SK-N-MC (cell line): ENCODE measurements around the gene NEDD4L.

Experiments used
- EZH2 ChIP-seq: fragments of 200-600 bp; sonication (generic); IDR thresholded peaks from one replicate; pipeline ENCODE4 v1.6.1; 2017; ENCODE audit warnings: antibody characterized with exemption
- FOXP2 ChIP-seq: optimal IDR thresholded peaks from 2 replicates; pipeline ENCODE3; 2011; ENCODE audit warnings: mild to moderate bottlenecking, moderate library complexity; ENCODE audit not compliant: insufficient read depth; ENCODE audit errors: extremely low read length, control extremely low read depth
- POLR2AphosphoS5 ChIP-seq: IDR thresholded peaks from 2 replicates; pipeline ENCODE4 v1.6.1; 2012; ENCODE audit warnings: mild to moderate bottlenecking, low read depth, low read length, borderline replicate concordance

GRCh38 chr18:58010265-58010664, 33.8 kb upstream of the NEDD4L start:
- no peak for TF ChIP-seq POLR2AphosphoS5
- no peak for TF ChIP-seq EZH2
- no peak for TF ChIP-seq FOXP2
